SKM-1 (cell line): Measurements from ENCODE around the gene DRD1.
"Not testable (repeated sequence)": the region's sequence is repeated elsewhere in the genome, so short reads cannot be mapped to it uniquely, and the experiment has no call there.

ENCODE experiments used
- DNase-seq: peaks from one replicate; lab custom pipeline; 2025; ENCODE audit not compliant: unreplicated experiment; lab: John Stamatoyannopoulos, UW

DRD1 gene

DNA sequence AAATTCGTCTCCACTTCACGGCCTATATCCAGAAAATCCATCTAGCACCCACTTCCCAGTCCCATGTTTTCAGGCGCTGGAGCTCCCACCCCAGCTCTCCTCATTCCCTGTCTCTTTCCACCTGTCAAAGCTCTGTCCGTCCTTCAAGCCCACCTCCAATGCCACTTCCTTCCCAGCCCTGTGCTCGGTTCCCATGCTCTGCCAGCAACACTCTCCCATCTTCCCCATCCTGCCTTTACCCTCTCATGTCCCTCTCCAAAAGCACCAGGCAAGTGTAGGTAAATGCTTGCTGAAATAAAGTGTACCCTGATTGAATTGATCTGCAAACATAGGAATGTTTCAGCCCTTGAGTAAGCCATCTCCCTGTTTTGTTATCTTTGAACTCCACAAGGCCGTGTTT lies 9.2 kb downstream of the DRD1 start:
- no peak for DNase-seq

DNA sequence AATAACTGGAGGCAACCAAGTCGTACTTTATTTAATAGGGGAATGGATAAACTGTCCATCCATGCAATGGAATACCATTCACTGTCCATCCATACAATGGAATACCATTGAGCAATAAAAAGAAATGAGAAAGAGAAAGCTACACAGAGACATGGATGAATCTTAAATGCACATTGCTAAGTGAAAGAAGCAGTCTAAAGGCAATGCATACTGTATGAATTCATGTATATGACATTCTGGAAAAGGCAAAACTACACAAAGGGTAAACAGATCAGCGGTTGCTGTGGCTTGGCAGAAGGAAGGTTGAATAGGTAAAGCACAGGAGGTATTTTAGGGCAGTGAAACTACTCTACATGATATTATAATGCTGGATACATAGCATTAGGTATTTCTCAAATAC lies 16.2 kb downstream of the DRD1 start:
- no peak for DNase-seq

GRCh38 chr5:175424594-175424993 lies 19.4 kb downstream of the DRD1 start:
- DNase-seq, result not testable (repeated sequence)

GRCh38 chr5:175422058-175422457 lies 21.9 kb downstream of the DRD1 start:
- no peak for DNase-seq

GRCh38 chr5:175420383-175420782 lies 23.6 kb downstream of the DRD1 start:
- no peak for DNase-seq

DNA sequence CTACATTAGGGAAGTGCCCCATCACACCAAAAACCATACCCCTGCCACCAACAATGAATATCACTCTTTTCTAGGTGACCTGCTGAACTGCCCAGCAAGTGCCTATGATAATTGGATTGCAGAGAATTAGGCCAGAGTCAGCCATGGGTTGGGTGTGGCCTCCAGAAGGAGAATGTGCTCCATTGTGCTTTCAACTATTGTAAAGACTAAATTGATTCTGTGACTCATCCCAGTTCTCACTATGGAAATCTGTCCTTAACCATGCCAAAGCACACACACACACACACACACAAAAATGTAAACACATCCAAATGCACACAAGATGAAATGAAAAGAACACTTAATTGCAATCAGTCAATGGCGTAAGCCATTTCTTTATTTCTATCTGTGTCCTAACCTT lies 25.7 kb downstream of the DRD1 start:
- no peak for DNase-seq

- DNase-seq, result no peak
These were observed 26.6 kb downstream of the DRD1 start for GRCh38 chr5:175417384-175417783.

- no peak for DNase-seq
These were observed 28.7 kb downstream of the DRD1 start for GRCh38 chr5:175415303-175415702.

- DNase-seq, result no peak
These were observed 33.1 kb downstream of the DRD1 start for GRCh38 chr5:175410926-175411325.

DNA sequence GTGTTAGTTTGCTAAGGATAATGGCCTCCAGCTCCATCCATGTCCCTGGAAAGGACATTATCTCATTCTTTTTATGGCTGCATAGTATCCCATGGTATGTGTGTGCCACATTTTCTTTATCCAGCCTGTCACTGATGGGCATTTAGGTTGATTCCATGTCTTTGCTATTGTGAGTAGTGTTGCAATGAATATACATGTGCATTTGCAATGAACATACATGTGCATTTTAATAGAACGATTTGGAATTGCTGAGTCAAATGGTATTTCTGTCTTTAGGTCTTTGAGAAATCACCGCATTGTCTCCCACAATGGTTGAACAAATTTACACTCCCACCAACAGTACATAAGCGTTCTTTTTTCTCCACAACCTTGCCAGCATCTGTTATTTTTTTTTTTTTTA lies 37.7 kb downstream of the DRD1 start:
- DNase-seq, result no peak

DNA sequence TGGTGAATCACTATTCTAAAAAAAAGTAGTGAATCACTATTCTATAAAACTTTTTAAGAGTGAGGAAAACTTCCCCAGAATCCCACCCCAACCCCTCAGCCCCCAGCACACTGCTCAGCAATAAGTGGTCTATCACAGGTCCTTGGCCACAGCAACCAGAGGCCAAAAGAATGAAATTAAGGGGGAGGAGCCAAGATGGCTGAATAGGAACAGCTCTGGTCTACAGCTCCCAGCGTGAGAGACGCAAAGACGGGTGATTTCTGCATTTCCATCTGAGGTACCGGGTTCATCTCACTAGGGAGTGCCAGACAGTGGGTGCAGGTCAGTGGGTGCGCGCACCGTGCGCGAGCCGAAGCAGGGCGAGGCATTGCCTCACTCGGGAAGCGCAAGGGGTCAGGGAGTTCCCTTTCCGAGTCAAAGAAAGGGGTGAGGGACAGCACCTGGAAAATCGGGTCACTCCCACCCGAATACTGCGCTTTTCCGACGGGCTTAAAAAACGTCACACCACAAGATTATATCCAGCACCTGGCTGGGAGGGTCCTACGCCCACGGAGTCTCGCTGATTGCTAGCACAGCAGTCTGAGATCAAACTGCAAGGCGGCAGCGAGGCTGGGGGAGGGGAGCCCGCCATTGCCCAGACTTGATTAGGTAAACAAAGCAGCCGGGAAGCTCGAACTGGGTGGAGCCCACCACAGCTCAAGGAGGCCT lies 46.2 kb downstream of the DRD1 start:
- DNase-seq, result not testable (repeated sequence)

GRCh38 chr5:175395430-175395829 lies 48.6 kb downstream of the DRD1 start:
- DNase-seq, result not testable (repeated sequence)

DNA sequence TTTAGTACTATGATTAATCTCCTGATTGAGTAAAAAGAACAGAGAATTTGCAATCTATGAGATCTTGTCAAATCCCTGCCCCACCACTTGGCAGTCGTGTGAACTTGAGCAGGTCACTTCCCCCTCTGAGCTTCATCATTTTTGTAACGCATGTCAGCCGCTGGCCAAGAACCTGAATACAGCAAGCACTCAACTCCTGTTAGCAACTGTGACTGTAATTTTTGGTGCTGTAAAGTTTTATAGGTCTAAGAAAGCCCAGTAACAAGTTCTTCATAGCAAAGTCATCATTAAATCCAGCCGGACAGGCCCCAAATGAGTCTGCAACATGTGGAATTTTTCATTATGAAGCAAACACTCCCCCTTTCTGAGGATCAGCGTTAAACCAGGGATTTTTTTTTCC lies 49.4 kb downstream of the DRD1 start:
- no peak for DNase-seq

- no peak for DNase-seq
These were observed 50.1 kb downstream of the DRD1 start for GRCh38 chr5:175393897-175394296.

DNA sequence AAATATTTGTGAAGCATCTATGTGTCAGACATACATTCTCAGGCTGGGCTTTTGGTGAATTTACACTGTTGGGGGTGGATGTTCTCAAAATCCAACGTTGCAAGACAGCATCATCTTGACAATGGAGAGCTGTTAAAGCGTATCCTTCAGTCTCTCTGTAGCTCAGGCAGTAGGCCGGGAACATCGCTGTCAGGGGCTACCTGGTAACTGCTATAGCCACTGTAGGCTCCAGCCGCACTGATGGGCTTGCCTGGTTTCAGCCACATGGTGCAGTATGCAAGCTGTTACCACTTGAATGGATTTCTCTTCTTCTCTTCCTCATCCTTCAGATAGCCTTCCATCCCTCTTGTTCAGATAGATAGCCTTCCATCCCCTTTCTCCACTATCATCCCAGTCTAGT lies 51.7 kb downstream of the DRD1 start:
- DNase-seq, result no peak

GRCh38 chr5:175390352-175391083 lies 53.5 kb downstream of the DRD1 start:
- no peak for DNase-seq
